GM18498 (cell line): ENCODE results near the gene KCNT1.

Experiments
- ATAC-seq: cut with Tn5 transposase; IDR thresholded peaks from one replicate; pipeline ENCODE4 v1.9.1; 2021; ENCODE audit warnings: mild to moderate bottlenecking, moderate library complexity; ENCODE audit not compliant: unreplicated experiment

The KCNT1 gene

GRCh38 chr9:135815830-135816650, 114.1 kb downstream of the KCNT1 start:
- no peak for ATAC-seq

GRCh38 chr9:135816651-135816970, 114.6 kb downstream of the KCNT1 start:
- ATAC-seq: no peak

GRCh38 chr9:135817951-135818717, 116.1 kb downstream of the KCNT1 start:
- ATAC-seq: no peak

GRCh38 chr9:135818718-135819475, 116.9 kb downstream of the KCNT1 start:
- no peak for ATAC-seq

GRCh38 chr9:135819905-135820304, 117.9 kb downstream of the KCNT1 start:
- ATAC-seq: no peak

GRCh38 chr9:135820661-135821060, 118.7 kb downstream of the KCNT1 start:
- ATAC-seq: no peak

- ATAC-seq: no peak
Observed at GRCh38 chr9:135821116-135821515, 119.1 kb downstream of the KCNT1 start.

- ATAC-seq: no peak
Observed at GRCh38 chr9:135821733-135822373, 119.9 kb downstream of the KCNT1 start.

- ATAC-seq: no peak
Observed at GRCh38 chr9:135822374-135822755, 120.4 kb downstream of the KCNT1 start.

GRCh38 chr9:135823036-135823435, 121.1 kb downstream of the KCNT1 start:
- no peak for ATAC-seq

- no peak for ATAC-seq
Observed at GRCh38 chr9:135825435-135826187, 123.6 kb downstream of the KCNT1 start.

- ATAC-seq: no peak
Observed at GRCh38 chr9:135826188-135826545, 124.2 kb downstream of the KCNT1 start.

- no peak for ATAC-seq
Observed at GRCh38 chr9:135827301-135827700, 125.3 kb downstream of the KCNT1 start.

GRCh38 chr9:135827866-135828580, 126.0 kb downstream of the KCNT1 start:
- ATAC-seq: no peak

- no peak for ATAC-seq
Observed at GRCh38 chr9:135828656-135829055, 126.7 kb downstream of the KCNT1 start.

GRCh38 chr9:135830496-135830895, 128.5 kb downstream of the KCNT1 start:
- no peak for ATAC-seq

GRCh38 chr9:135833864-135834263, 131.9 kb downstream of the KCNT1 start:
- no peak for ATAC-seq

- ATAC-seq: no peak
Observed at GRCh38 chr9:135835131-135835530, 133.1 kb downstream of the KCNT1 start.

GRCh38 chr9:135839516-135839915, 137.5 kb downstream of the KCNT1 start:
- ATAC-seq: no peak

GRCh38 chr9:135840107-135840506, 138.1 kb downstream of the KCNT1 start:
- ATAC-seq: no peak
